Sigmoid colon (tissue), 7 donors: ENCODE data around the gene RUNX1. TPM values are rescaled to one million over a fixed set of nuclear protein-coding genes. Genes with fewer than 3 reads are reported as not detected.

Source experiments
- DNase-seq: peaks from one replicate; pipeline ENCODE4 v3.0.0-alpha.2; 2019
- H3K27ac ChIP-seq, 4 donors: fragments of 200-600 bp; sonication (generic); one replicate each; pipeline ENCODE4 v1.5.1; 2016 to 2019; ENCODE audit warnings: mild to moderate bottlenecking in 1 of 4
- H3K27me3 ChIP-seq, 3 donors: fragments of 200-600 bp; sonication (generic); one replicate each; pipeline ENCODE4 v1.5.1; 2019; ENCODE audit warnings: mild to moderate bottlenecking in 1 of 3
- H3K36me3 ChIP-seq, 4 donors: fragments of 200-600 bp; sonication (generic); one replicate each; pipeline ENCODE4 v1.5.1; 2016 to 2019
- H3K4me1 ChIP-seq, 4 donors: fragments of 200-600 bp; sonication (generic); one replicate each; pipeline ENCODE4 v1.5.1; 2017 to 2019
- H3K4me3 ChIP-seq, 4 donors: fragments of 200-600 bp; sonication (generic); one replicate each; pipeline ENCODE4 v1.5.1; 2017 to 2019; ENCODE audit warnings: mild to moderate bottlenecking in 2 of 4, moderate library complexity in 1 of 4
- H3K9me3 ChIP-seq, 4 donors: fragments of 200-600 bp in 3 of 4; sonication (generic) in 3 of 4; one replicate each; pipeline versions ENCODE4 v1.5.1 to v1.6.1; 2013 to 2019
- EP300 ChIP-seq, 4 donors: sonication (generic); formaldehyde crosslinking; IDR thresholded peaks; one replicate each; pipeline ENCODE4 v1.6.1; 2017; ENCODE audit warnings: antibody characterized with exemption in 4 of 4
- POLR2A ChIP-seq, 2 donors: fragments of 450-650 bp; IDR thresholded peaks; one replicate each; pipeline ENCODE4 v1.6.1; 2016; ENCODE audit warnings: antibody characterized with exemption in 2 of 2, mild to moderate bottlenecking in 2 of 2, moderate library complexity in 2 of 2
- POLR2AphosphoS5 ChIP-seq, 4 donors: sonication (generic); formaldehyde crosslinking; IDR thresholded peaks; one replicate each; pipeline ENCODE4 v1.6.1; 2017; ENCODE audit warnings: antibody characterized with exemption in 4 of 4
- WGBS, 2 donors: extraction: QIAGEN DNeasy Blood & Tissue Kit; methylation state at CpG; one replicate each; pipeline ENCODE4 v1.1.7; 2013; 5-methylcytosine and 5-hydroxymethylcytosine counted together
- intact Hi-C: fragments of 100-400 bp; cut with DNase I; formaldehyde crosslinking; loops from one replicate; pipeline ENCODE4 v1.15.1; 2023
- polyA plus RNA-seq, 3 donors: library from polyadenylated mRNA; stranded (reverse); fragments of 200-250 nt; gene quantifications; one replicate each; pipeline ENCODE4 v1.2.3, GENCODE V29; 2013
- total RNA-seq, 4 donors: library from RNA; depleted of rRNA; stranded (reverse); fragments of >200 nt; gene quantifications; one replicate each; pipeline ENCODE4 v1.1.0, GENCODE V29; 2016
- TF ChIP-seq, protein P1 (sequence below), 4 experiments: fragments of 450-650 bp in 3 of 4; fragments of 200-600 bp in 1 of 4; IDR thresholded peaks; one replicate each; pipeline ENCODE4 v1.5.1; 2016 to 2019; ENCODE audit warnings: antibody characterized with exemption in 4 of 4, mild to moderate bottlenecking in 3 of 4, moderate library complexity in 2 of 4
- donor health status: healthy with polysubstance abuse.
- donor health status: Bipolar disorder and iron deficiency.
- donor health status: healthy.

The RUNX1 gene
- total and polyA plus RNA-seq, 7 donors = 2.8 to 23.3 (median 7.5) TPM

GRCh38 chr21:34888569-34889319 lies 160.4 kb downstream of the RUNX1 start:
- H3K4me3 ChIP-seq = peak overlapping the region; percentile 50 to 81 (median 67)
- peak; percentile 97 for DNase-seq
- intact Hi-C loops = loop anchor here (2.0 to 5.0 kb wide), 5 partner anchors 91 to 954 kb away; no protein-coding TSS in a partner anchor
- H3K27ac ChIP-seq = peak overlapping the region; percentile 78 to 93 (median 87)
- WGBS, 2 donors = 0 to 1% methylated on average over 96 of the region's 96 CpGs
- H3K36me3 ChIP-seq = no peaks in the 10 kb centered on the region
- no peaks in the 10 kb centered on the region for H3K9me3 ChIP-seq
- TF ChIP-seq POLR2AphosphoS5 (IDR thresholded peaks at IDR 0.05) (peak; percentile 60 to 93 (median 82)), EP300 (IDR thresholded peaks at IDR 0.05) (peak in 2 of 4 donors; percentile 23 to 30), POLR2A (IDR thresholded peaks at IDR 0.05) (peak; percentile 29 to 53)
- TF ChIP-seq, protein P1, sequence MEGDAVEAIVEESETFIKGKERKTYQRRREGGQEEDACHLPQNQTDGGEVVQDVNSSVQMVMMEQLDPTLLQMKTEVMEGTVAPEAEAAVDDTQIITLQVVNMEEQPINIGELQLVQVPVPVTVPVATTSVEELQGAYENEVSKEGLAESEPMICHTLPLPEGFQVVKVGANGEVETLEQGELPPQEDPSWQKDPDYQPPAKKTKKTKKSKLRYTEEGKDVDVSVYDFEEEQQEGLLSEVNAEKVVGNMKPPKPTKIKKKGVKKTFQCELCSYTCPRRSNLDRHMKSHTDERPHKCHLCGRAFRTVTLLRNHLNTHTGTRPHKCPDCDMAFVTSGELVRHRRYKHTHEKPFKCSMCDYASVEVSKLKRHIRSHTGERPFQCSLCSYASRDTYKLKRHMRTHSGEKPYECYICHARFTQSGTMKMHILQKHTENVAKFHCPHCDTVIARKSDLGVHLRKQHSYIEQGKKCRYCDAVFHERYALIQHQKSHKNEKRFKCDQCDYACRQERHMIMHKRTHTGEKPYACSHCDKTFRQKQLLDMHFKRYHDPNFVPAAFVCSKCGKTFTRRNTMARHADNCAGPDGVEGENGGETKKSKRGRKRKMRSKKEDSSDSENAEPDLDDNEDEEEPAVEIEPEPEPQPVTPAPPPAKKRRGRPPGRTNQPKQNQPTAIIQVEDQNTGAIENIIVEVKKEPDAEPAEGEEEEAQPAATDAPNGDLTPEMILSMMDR (IDR thresholded peaks at IDR 0.05) = no peak
- H3K4me1 ChIP-seq = peaks cover 0 to 48% (median 46%) of the 10 kb centered on the region in 4 donors
- H3K27me3 ChIP-seq = peaks cover 20 to 74% (median 54%) of the 10 kb centered on the region in 3 donors

GRCh38 chr21:34887725-34888568 lies 161.2 kb downstream of the RUNX1 start:
- H3K36me3 ChIP-seq = no peaks in the 10 kb centered on the region
- intact Hi-C loops = loop anchor here (2.0 to 5.0 kb wide), 5 partner anchors 91 to 954 kb away; no protein-coding TSS in a partner anchor
- TF ChIP-seq, protein P1 (IDR thresholded peaks at IDR 0.05) = no peak
- peak in 2 of 4 donors; percentile 17 to 67 for TF ChIP-seq POLR2AphosphoS5 (IDR thresholded peaks at IDR 0.05)
- WGBS, 2 donors = 0 to 2% methylated on average over 40 of the region's 40 CpGs
- DNase-seq = peak; percentile 88
- peaks cover 0 to 48% (median 46%) of the 10 kb centered on the region in 4 donors for H3K4me1 ChIP-seq
- H3K27ac ChIP-seq = peak overlapping the region; percentile 78 to 93 (median 87)
- H3K27me3 ChIP-seq = peaks cover 20 to 70% (median 49%) of the 10 kb centered on the region in 3 donors
- no peaks in the 10 kb centered on the region for H3K9me3 ChIP-seq
- peak overlapping the region; percentile 50 to 81 (median 67) for H3K4me3 ChIP-seq

GRCh38 chr21:34887105-34887442 lies 162.0 kb downstream of the RUNX1 start:
- TF ChIP-seq EP300 (IDR thresholded peaks at IDR 0.05) (no peak), POLR2AphosphoS5 (IDR thresholded peaks at IDR 0.05) (no peak), POLR2A (IDR thresholded peaks at IDR 0.05) (no peak)
- TF ChIP-seq, protein P1 (IDR thresholded peaks at IDR 0.05) = no peak
- whole genome bisulfite sequencing, 2 donors = 2 to 5% methylated on average over 15 of the region's 15 CpGs
- Histone ChIP-seq H3K27ac (peak overlapping the region; percentile 62 to 93 (median 87)), H3K4me3 (peak overlapping the region; percentile 30 to 81 (median 67)), H3K9me3 (no peaks in the 10 kb centered on the region), H3K4me1 (peaks cover 0 to 48% (median 46%) of the 10 kb centered on the region in 4 donors), H3K36me3 (no peaks in the 10 kb centered on the region), H3K27me3 (peaks cover 20 to 61% (median 40%) of the 10 kb centered on the region in 3 donors)
- intact Hi-C loops = loop anchor here (5.0 kb wide), 3 partner anchors 90 to 955 kb away; no protein-coding TSS in a partner anchor
- no peak for DNase-seq

DNA sequence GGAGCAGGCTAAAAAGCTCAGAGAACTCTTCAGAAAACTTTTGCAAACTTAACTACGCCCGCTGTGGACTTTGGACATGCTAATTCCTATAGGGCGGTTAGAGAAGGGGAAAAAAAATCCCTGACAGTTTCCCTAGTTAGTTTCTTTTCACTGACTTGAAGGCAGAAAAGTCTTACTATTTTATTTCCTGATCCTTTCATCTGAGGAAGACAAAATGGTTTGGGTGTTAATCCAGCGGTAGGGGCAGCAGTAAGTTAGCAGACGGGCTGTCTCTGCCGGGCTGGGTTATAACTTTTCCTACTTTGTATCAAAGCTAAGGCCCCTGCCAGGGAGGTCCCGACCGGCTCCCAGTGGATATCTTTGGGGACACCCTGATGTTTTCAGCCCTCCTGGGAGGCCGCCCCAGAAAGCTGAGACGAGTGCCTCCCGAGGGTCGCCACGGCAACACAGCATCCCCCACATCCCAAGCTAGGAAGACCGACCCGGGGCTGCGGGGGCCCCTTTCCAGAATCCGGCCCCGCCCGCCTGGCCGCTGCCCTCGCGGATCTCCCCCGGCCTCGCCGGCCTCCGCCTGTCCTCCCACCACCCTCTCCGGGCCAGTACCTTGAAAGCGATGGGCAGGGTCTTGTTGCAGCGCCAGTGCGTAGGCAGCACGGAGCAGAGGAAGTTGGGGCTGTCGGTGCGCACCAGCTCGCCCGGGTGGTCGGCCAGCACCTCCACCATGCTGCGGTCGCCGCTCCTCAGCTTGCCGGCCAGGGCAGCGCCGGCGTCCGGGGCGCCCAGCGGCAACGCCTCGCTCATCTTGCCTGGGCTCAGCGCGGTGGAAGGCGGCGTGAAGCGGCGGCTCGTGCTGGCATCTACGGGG lies 162.6 kb downstream of the RUNX1 start:
- WGBS, 2 donors = 3 to 4% methylated on average over 56 of the region's 56 CpGs
- DNase-seq = peak; percentile 72
- peak overlapping the region; percentile 62 to 93 (median 78) for H3K27ac ChIP-seq
- H3K4me3 ChIP-seq = peak overlapping the region; percentile 30 to 81 (median 67)
- peaks cover 0 to 48% (median 46%) of the 10 kb centered on the region in 4 donors for H3K4me1 ChIP-seq
- H3K27me3 ChIP-seq = peaks cover 20 to 55% (median 34%) of the 10 kb centered on the region in 3 donors
- H3K9me3 ChIP-seq = no peaks in the 10 kb centered on the region
- TF ChIP-seq POLR2AphosphoS5 (IDR thresholded peaks at IDR 0.05) (no peak), EP300 (IDR thresholded peaks at IDR 0.05) (no peak), POLR2A (IDR thresholded peaks at IDR 0.05) (no peak)
- TF ChIP-seq, protein P1 (IDR thresholded peaks at IDR 0.05) = no peak
- H3K36me3 ChIP-seq = no peaks in the 10 kb centered on the region
- intact Hi-C loops = loop anchor here (5.0 kb wide), 3 partner anchors 89 to 956 kb away; no protein-coding TSS in a partner anchor
